HG03558 (cell line): ENCODE results near the gene CDHR1.
"Not testable (repeated sequence)": the region's sequence is repeated elsewhere in the genome, so short reads cannot be mapped to it uniquely, and the experiment has no call there.

Experiments used
- ATAC-seq: cut with Tn5 transposase; IDR thresholded peaks from one replicate; pipeline ENCODE4 v1.9.1; 2021; ENCODE audit warnings: moderate number of reproducible peaks; ENCODE audit not compliant: unreplicated experiment; ENCODE audit errors: extremely low read depth

The CDHR1 gene

DNA sequence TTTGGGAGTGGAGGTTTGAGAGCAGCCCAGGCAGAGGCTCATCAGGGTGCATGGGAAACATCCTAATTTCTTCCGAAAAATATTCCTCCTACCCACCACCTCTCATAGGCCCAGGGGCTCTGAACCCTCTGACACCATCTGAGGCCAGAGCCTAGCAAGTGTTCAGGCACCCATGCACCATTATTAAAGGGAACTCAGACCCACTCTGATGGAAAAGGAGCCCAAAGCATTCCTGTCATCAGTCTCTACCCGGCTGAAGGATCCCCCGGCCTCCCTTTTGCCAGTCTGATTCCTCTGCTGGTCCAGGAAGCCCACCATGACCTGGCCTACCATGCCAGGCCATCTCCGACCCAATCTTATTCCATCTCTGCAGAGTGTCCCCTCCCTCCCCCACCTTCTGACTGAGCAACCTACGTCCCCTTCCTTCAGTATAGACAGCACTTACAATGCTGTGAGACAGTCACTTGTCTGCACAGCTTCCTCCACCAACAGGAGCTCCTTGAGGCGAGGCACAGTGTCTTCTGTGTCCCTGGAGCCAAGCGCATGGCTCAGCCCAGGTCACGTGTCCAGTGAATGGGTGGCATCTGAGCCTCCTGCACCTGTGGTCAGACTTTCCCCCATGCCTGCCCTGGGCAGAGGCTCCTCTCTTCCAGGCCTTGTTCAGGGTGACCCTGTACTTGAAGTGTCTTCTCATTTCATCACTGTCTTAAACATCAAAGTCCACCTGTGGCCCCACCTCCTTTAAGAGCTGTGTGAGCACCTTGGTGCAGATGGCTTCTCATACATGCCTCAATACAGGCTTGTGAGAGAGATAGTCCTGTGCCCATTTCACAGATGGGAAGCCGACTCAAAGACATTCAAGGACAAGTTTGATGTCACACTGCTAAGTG, 21.6 kb upstream of the CDHR1 start:
- ATAC-seq, result no peak

DNA sequence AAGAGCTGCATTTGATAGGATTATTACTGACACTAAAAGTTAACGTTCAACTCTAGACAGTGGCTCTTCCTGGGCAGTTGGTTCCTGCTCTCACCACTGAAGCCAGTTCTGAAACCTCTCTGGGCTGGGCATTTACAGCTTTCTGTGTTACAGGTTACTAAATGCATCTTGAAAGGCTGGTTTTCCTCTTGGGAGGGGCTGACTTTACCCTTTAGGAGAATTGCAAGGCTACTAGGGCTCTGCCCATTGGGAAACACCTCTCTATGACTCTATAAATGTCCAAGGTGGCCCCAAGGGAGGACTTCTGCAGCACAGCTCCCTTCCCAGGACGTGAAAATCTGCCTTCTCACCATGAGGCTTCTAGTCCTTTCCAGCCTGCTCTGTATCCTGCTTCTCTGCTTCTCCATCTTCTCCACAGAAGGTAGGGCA, 20.8 kb upstream of the CDHR1 start, which contains the start of gene GPR15LG:
TSS of gene GPR15LG (plus strand) at position 301 of the 429 bp plus-strand sequence. CDS start at position 352, 51 bp downstream.
- peak; percentile 35 for ATAC-seq

DNA sequence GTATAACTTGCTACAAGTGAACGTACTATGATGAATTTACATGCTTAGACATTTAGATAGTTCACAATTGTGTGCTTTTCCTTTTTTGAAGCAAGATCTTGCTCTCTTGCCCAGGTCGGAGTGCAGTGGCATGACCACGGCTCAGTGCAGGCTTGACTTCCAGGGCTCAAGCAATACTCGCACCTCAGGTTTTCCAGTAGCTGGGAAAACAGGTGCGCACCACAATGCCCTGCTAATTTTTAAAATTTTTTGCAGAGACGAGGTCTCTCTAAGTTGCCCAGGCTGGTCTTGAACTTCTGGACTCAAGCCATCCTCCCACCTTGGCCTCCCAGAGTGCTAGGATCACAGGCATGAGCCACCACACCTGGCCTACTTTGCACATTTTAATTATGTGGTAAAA, 18.9 kb upstream of the CDHR1 start:
- ATAC-seq, result no peak

DNA sequence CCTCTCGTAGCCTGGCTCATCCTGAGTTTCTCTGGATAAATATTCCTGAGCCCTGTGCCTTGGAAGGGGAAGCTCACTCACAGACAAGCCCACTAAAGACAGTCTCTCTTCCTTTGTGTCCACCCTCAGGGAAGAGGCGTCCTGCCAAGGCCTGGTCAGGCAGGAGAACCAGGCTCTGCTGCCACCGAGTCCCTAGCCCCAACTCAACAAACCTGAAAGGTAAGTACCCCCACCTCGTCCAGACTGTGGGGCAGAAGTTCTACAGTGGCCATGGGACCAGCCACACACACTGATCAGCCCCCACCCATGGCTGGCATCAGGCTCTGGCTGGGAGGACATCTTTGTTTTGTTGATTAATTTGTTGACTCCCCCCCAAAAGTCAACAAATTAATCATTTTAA, 18.0 kb upstream of the CDHR1 start:
- ATAC-seq, result no peak

DNA sequence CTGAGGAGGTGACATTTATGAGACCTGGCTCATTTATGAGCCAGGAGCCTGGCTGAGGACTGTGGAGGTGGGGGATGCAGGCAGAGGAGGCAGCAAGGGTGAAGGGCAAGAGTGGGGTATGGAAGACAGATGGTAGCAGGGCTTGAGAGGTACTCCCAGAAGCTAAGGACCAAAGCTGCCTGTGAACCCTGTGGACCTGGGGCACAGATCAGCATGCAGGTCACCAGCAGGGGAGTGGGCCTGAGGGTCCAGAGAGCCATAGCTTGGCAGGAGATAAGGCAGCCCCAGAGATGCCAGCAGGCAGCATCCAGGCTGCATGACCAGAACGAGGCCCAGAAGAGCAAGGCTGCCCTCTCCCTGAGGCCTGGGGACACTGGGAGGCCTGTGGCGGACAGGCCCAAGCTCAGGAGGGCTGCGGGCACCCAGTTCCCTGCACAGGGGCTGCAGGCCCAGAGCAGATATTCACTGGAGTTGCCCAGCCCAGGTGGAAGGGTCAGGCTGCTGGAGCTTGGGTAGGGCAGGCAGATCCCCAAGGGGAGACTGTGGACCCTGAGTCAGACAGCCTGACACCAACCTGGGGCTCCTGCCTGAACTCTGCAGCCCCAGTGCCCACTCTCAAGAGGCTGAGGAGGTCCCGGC, 17.4 kb upstream of the CDHR1 start:
- no peak for ATAC-seq

DNA sequence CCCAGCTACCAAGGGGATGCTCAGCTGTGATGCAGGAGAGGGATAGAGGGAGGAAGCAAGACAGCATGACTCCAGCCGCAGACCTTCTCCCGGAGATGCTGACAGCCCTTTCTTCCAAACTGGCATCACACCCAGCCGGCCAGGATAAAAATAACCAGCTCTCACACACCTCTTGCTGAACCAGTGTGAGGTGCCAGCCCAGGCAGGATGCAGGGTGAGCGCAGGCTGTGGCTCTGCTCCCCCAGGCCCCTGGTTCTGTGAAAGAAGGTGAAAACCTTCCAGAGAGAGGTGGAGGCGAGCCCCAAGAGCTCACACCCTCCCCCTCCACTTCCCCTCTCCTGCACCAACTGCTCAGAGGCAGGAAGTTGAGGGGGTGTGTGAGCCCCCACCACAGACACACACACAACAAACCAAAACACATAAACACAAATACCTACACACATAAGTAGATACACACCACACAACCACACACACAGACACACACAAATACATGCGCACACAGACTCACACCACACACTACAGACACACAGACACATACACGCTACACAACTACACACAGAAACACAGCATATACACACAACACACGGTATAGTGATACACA, 16.7 kb upstream of the CDHR1 start:
- no peak for ATAC-seq

DNA sequence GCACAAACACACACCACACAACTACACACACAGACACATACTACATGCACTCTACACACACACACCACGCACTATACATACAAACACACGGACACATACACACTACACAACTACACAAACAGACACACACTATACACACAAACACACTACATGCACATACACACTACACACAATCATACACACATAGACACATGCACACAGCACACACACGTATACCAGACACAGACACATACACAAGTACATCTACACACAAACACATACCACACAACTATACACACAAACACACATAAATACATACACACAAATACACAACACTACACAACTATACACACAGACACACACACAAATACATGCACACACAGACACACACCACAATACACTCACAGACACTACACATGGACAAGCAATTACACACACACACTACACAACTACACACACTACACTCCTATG, 16.2 kb upstream of the CDHR1 start:
- no peak for ATAC-seq

DNA sequence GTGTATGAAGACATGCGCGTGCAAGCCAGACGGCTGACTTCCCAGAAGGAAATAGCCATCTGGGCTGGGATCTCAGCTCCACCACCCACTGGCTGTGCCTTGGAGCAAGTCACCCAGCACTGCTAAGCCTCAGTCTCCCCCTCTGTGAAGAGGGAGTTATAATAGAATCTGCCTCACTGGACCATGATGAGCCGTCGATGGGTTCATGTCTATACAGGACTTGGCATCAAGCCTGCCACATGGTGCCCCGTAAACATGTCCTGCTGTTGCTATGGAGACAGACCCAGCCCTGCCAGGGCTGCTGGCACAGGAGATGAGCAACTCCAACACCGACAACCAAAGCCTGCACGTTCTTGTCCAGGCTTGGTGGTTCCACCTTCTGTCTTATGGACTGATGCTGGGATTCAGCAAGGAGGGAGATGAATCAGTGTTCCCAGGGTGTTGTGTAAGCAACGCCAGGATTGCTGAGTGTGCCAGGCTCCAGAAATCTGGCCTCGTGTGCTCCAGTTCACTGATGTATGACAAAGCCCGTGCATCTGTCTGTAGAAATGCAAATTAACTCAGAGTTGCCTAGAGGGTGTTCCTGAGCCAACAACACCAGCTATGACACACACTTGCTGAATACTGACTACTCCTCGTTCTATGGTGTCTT, 15.2 kb upstream of the CDHR1 start:
- ATAC-seq, result peak; percentile 92

DNA sequence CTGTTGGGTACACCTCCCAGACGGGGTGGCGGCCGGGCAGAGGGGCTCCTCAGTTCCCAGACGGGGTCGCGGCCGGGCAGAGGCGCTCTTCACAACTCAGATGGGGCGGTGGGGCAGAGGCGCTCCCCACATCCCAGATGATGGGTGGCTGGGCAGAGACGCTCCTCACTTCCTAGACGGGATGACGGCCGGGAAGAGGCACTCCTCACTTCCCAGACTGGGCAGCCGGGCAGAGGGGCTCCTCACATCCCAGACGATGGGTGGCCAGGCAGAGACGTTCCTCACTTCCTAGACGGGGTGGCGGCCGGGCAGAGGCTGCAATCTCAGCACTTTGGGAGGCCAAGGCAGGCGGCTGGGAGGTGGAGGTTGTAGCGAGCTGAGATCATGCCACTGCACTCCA, 14.0 kb upstream of the CDHR1 start:
- not testable (repeated sequence) for ATAC-seq

DNA sequence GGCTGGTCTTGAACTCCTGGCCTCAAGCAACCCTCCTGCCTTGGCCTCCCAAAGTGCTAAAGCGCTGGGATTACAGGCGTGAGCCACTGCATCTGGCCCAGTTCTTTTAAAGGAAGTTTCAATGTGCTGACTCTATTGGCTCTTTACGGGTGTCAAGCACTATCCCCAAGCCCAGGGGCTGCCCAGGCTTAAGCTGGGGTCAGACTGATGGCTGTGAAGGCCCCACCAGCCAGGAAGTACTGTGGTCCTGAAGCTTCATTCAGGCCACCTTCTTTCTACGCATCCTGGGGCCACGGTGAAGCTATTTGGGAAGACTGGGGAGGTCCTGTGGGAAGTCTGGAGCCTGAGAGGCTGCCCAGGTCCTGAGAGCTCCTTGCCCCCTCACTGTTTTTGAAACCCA, 12.7 kb upstream of the CDHR1 start:
- ATAC-seq, result no peak

DNA sequence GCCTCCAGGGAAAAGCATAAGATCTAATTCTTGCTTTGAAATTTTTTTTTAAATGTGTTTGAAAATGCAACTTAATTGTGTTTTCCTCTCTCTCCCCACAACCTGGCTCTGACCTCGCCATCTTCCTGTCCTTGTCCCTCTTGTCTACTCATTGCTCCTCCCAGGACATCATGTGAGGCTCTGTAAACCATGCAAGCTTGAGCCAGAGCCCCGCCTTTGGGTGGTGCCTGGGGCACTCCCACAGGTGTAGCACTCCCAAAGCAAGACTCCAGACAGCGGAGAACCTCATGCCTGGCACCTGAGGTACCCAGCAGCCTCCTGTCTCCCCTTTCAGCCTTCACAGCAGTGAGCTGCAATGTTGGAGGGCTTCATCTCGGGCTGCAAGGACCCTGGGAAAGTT, 9.8 kb upstream of the CDHR1 start:
- no peak for ATAC-seq

DNA sequence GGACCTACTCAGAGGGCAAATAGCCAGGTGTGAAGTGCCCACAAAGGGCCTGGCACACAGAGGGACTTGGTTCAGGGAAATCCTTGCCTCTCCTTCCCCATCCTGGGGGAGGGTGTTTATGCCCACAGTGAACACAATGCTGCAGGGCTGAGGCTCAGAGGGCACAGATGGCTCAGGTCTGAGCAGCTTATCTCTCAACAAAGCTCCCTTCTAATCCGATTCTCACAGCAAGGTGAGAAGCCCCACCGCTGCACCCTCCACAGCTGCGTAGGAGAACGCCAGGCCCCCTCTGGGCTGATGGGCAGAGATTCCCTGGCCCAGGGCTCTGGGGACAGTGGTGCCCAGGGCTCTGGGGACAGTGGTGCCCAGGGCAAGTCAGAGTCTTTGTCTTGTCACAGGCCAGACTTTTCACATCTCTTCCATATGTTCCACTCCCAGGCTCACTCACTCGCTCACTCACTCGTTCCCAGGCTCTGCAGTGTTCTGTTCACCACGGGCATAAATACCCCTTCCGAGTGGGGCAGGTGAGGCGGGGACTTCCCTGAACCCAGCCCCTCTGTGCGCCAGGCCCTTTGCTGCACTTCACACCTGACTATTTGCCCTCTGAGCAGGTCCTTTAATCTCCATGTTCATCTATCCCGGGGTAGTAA, 8.7 kb upstream of the CDHR1 start:
- no peak for ATAC-seq

DNA sequence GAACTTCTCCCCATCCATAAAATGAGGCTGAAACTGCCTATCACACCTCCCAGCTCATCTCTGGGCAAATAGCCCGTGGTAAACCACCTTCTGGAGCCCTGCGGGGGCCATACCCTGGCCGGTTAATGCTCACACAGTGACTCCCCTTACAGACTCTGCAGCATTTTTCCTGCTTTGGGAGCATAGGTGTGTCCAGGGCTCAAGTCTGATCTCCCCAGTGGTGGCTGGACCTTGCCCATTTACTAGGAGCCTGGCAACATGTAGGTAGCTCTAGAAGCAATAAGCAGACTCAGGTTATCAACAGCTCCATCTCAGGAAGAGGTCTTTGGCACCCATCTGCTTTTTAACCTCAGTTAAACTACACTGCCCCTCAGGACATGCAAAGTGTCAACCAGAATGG, 5.5 kb upstream of the CDHR1 start:
- ATAC-seq, result no peak

DNA sequence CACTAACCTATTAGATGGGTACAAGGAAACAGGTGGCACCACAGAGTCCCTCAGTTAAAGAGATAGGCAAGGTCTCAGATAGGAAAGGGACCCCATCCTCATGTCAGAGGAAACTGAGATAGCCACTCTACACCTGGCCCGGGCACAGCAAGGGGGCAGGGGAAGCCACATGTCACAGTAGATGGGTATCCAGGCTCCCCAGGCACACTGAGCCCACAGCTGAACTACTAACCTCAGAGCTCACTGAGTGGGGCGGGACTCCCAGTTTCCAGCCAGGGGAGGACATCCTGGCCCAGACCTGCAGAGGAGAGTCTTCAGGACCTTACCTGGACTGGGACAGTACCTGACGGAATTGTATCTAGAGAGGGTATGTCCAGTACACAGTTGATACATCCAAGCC, 3.7 kb upstream of the CDHR1 start:
- ATAC-seq, result no peak

DNA sequence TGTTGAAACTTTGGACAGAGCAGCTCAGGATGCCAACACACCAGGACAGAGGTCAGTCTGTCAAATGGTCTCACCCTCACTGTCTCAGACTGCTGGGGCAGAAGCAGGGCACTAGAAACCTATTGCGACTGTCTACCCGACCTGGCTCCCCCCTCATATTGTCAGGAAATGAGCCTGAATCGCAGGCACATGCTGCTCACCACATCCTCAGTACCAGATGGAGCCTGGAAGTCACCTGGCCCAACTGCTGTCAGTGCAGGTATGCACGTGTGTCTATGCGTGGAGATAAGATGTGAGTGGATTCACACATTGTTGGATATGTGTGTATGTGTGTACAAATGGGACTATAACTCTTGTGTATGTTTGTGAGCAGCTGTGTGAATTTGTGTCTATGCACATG, 3.2 kb upstream of the CDHR1 start:
- ATAC-seq, result no peak

DNA sequence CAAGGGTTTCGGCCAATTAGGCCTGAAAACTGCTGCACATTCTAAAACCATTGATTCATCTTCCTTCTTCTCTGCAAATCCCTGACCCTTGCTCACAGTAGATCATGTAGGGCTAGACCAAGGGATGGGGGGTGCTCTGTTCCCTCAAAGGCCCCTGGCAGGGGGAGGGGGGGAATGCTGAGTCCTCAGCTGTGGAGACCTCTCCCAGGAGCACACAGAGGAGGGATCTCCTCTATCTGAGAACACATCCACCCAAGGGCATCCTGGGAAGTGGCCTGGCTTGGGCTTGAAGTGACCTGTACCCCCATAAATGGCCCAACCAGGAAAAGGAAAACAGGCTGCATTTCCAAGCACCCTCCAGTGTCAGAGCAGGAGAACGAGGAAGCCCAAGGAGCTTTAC, 1.0 kb upstream of the CDHR1 start:
- no peak for ATAC-seq

DNA sequence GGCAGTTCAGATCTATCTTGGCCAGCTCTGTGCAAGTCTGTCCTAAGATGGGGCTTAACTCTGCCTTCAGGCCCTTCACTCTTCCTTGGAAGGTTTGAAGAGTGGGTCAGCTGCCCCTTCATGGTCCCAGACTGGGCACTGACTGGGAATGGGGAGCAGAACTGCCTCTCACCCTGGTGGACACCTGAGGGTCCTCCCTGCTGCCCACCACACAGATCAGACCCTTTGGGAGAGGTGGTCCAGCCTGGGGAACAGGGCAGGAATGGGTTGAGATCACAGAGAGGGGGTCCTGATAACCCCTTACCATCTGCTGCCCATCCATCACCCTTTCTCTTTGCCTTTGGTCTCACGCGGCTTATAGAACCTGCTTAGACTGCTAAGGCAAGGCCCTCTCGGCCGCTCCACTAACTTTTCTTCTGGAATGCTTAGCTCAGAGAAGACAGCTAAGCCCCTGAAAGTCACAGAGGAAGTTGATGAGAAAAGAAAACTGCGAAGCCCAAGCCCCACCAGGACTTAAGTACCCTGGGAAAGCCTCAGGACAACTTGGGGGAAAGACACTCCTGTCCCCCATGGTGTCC, 402 bp upstream of the CDHR1 start:
- ATAC-seq, result no peak

DNA sequence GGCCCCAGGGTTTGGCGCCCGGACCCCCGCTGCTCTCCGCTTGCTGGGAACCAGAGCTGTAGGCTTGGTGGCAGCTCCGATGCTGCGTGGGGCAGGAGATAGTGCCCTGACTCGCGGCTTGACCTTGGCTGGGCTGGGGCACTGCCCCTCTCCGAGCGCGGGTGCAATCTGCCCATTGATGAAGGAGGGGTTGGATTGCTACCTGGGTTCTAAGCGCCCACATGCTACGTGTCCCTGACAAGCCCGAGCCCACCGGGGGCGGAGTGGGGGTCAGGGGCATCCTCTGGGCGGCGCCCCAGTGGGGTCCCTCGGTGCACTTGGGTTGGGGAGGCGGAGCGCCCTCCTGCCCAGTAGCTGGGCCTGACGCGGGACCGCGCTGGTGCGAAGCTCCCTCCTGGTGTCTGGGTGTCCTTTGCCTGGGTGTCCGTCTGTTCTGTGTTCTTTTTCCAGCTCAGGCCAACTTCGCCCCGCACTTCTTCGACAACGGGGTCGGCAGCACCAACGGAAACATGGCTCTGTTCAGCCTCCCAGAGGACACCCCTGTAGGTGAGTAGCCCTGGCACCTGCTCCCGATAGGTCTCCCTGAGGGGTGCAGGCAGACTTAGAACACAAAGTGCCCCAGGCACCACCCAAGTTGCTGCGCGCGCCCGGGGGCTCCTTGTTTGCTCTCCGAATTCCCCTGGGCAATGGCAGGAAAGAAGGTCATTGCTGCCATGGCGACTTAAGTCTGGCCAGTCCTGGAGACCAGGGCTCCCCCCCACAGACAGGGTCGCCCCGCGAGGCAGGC, 900 bp downstream of the CDHR1 start:
- ATAC-seq, result no peak

DNA sequence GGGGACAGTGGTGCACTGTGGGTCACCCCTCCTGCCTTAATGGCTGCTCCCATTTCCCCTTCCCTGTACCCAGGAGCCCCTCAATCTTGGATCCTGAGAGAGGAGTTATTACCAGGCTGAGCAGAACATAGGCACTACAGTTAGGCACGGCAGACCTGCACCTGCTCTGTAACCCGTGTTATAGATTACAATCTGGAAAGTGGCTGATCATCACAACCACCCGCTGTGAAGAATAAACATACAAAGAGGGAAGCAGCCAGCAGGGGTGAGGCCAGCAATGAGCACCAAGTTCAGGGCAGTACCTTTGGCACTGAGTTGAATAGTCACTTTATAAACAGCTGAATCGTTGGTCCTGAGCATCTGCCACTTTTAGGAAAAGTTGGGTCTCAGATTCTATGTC, 1.7 kb downstream of the CDHR1 start:
- no peak for ATAC-seq
